H1 (cell line): ENCODE results near the gene CFDP1. TPM values are rescaled to one million over a fixed set of nuclear protein-coding genes. Genes with fewer than 3 reads are reported as not detected.

Source experiments
- ATF3 ChIP-seq: IDR thresholded peaks from 2 replicates; pipeline ENCODE4 v1.6.1; 2011; ENCODE audit warnings: low read depth, mild to moderate bottlenecking, low read length; ENCODE audit not compliant: insufficient read depth
- CTCF ChIP-seq, 3 experiments: IDR thresholded peaks; 1 replicate in 2 of 3; 2 replicates in 1 of 3; pipeline versions ENCODE4 v1.5.1 to v1.6.1; 2011; ENCODE audit warnings: low read length in 3 of 3, mild to moderate bottlenecking in 3 of 3, inconsistent platforms in 2 of 3, low read depth in 1 of 3, moderate library complexity in 1 of 3; ENCODE audit not compliant: insufficient read depth in 1 of 3; ENCODE audit errors: control extremely low read depth in 1 of 3
- EGR1 ChIP-seq: IDR thresholded peaks from 2 replicates; pipeline ENCODE4 v1.6.1; 2011; ENCODE audit warnings: low read depth, low read length, borderline replicate concordance
- EP300 ChIP-seq, 2 experiments: IDR thresholded peaks; 1 replicate in 1 of 2; 2 replicates in 1 of 2; pipeline ENCODE4 v1.6.1; 2011 to 2012; ENCODE audit warnings: low read depth in 2 of 2, low read length in 2 of 2, mild to moderate bottlenecking in 2 of 2, borderline replicate concordance in 1 of 2, inconsistent platforms in 1 of 2, moderate library complexity in 1 of 2
- polyA plus RNA-seq, 7 experiments: library from polyadenylated mRNA; depleted of rRNA in 3 of 7; stranded (reverse) in 5 of 7; unstranded in 2 of 7; fragments of >200 nt in 5 of 7; fragments of 200-250 nt in 2 of 7; gene quantifications; 1 replicate in 5 of 7; 2 replicates in 1 of 7; 4 replicates in 1 of 7; pipeline versions ENCODE4 v1.2.1 to v1.2.3, GENCODE V29; 2011 to 2013; ENCODE audit warnings: missing spikeins in 2 of 7, mixed read lengths in 2 of 7
- total RNA-seq: library from RNA; stranded (reverse); fragmentation: NEBNext Ultra II Directional; extraction: Animal tissue kit (Norgen Biotek cat#: 25700); gene quantifications from 2 replicates; pipeline ENCODE4 v1.2.1, GENCODE V29; 2021

CFDP1 gene
- total and polyA plus RNA-seq, 2 of the 8 experiments (the other 6 are each of a cell fraction or from before 2014, with no cell fraction given): 25.5 to 77.3 TPM

GRCh38 chr16:75305364-75306098 lies 127.8 kb downstream of the CFDP1 start (continued):
- TF ChIP-seq EP300 (IDR thresholded peaks at IDR 0.05; ENCODE audit: borderline replicate concordance in 1 of 2, low read depth in 2 of 2, low read length in 2 of 2): no peak
- no peak for TF ChIP-seq ATF3
- TF ChIP-seq EGR1: no peak
- no peak for TF ChIP-seq CTCF (IDR thresholded peaks at IDR 0.05; ENCODE audit: control extremely low read depth in 1 of 3, insufficient read depth in 1 of 3, low read depth in 1 of 3, low read length in 3 of 3)
